HG02870 (cell line): Measurements from ENCODE around the gene SYK.
A peak's percentile ranks its signal among the peaks of the same experiment; 100 is the strongest.

Experiments used
- ATAC-seq: cut with Tn5 transposase; IDR thresholded peaks from one replicate; pipeline ENCODE4 v1.9.1; 2021; ENCODE audit warnings: mild to moderate bottlenecking, moderate library complexity; ENCODE audit not compliant: unreplicated experiment

The SYK gene

GRCh38 chr9:90939351-90939750 is 137.7 kb downstream of the SYK start:
- ATAC-seq: no peak

- ATAC-seq: no peak
Observed at GRCh38 chr9:90940280-90940679, 138.7 kb downstream of the SYK start.

GRCh38 chr9:90941661-90942060 is 140.0 kb downstream of the SYK start:
- ATAC-seq: no peak

GRCh38 chr9:90942555-90942954 is 140.9 kb downstream of the SYK start:
- ATAC-seq: peak; percentile 79

DNA sequence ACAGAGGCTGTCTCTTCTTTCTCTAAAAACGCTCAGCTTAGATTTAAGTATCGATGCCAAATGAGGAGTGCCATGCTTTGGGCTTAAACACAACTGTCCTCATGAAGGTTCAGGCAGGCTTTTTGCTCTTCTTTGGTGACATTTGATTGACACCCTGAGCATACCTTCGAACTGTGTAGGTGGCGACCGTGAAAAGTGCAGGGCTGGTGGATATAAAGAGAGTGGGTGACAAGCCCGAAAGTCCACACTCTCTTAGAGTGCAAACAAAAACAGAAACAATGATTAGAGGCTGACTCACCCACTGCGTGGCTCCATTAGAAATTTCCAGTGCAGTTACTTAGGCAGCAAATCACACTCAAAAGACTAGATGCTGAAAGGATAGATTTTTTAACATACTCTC is 141.7 kb downstream of the SYK start:
- ATAC-seq: no peak

DNA sequence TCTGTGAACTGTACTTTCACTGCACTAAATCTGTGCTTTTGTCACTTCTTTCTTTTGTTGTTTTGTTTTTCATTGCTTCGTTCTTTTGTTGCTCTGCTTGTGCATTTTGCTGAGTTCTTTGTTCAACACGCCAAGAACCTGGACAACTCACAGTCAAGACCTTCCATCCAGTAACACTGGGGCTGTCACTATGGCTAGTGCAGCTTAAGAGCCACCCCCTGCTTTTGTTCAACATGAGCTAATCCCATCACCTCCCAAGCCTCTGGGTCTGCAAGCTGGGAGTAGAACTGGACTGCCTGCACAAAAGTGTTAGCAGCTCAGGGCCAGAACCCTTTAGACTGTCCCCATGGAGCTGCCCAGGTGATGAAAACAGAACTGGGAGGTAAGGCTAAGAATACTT is 143.7 kb downstream of the SYK start:
- ATAC-seq: no peak

- no peak for ATAC-seq
Observed at GRCh38 chr9:90946982-90947381, 145.4 kb downstream of the SYK start.
